ENCODE measurements around the gene ATG3. TPM values are rescaled to one million over a fixed set of nuclear protein-coding genes. Genes with fewer than 3 reads are reported as not detected.
"Not testable (repeated sequence)": the region's sequence is repeated elsewhere in the genome, so short reads cannot be mapped to it uniquely, and the experiment has no call there.

ATG3 gene
- total and polyA plus RNA-seq, 4 donors: 44.9 to 82.8 (median 50.4) TPM

DNA sequence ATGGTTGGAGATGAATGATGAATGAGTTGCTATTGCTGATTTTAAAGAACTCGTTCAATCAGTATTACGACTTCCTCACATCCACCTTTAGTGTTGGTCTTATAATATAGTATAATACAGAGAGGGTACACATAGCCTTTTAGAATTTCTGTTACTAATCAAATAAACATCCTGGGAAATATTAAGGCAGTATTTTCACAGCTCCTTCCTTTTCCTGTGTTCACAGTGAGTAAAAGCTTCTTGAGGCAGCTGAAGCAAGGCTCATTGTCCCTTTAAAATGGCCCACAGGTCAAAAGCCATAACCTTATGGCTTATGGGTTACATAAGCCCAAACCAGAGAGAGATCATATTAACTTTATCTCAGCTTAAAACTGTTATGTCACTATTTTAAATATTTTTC lies 61.1 kb downstream of the ATG3 start:
- H3K36me3 ChIP-seq (ENCODE audit: control insufficient read depth in 1 of 2, insufficient read depth in 2 of 2, low read length in 1 of 2): no peaks in the 10 kb centered on the region
- H3K9me3 ChIP-seq (ENCODE audit: control insufficient read depth, low read length): no peaks in the 10 kb centered on the region
- H3K27ac ChIP-seq (ENCODE audit: low read depth in 1 of 2, low read length in 2 of 2): no peak overlapping the region
- DNase-seq: no peak
- no peaks in the 10 kb centered on the region for H3K27me3 ChIP-seq (ENCODE audit: control insufficient read depth in 1 of 2, insufficient read depth in 2 of 2, low read length in 1 of 2)
- intact Hi-C loops (cut with DNase I): no loop called here
- H3K4me3 ChIP-seq (ENCODE audit: low read length in 2 of 2): no peak overlapping the region
- WGBS, 2 donors: 92 to 94% methylated on average over 2 of the region's 2 CpGs
- ATAC-seq (ENCODE audit: low FRiP score): no peak
- H3K4me1 ChIP-seq (ENCODE audit: control insufficient read depth in 1 of 2, insufficient read depth in 2 of 2, low read length in 2 of 2): no peaks in the 10 kb centered on the region

DNA sequence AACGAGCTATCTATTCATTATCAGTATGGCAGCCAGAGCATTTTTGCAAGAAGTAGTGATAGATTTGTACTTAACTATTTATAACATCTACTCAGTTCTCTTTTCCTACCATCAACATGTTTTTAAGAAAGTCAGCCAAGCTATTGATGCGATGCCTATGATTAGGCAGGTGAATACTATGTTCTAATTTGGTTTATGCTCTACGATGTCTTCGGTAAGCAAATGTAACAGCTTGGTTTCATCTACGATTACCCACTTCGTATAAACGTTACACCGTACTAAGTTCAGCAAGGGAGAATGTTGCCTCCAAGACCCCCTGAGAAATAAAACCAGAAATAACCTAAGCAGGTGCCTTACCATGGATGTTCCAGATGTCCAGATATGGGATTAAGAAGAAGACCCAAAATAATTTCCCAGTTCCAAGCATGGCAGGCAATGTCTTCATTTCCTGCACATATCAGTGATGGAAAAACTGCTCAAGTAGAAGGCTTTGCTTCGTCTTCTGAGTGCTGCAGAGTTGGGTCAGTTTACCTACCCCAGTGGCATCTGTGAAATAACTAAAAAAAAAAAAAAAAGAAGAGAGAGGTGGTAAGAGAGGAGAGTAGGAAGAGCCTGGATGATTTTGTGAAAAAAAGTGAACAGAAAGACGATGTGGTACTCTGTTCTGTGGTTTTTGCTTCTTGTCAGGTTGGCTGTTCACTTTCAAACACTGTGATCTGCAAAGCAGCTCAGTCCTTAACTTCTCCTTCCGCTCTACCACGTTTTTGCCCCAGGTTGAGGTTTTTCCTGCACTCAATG lies 62.6 kb downstream of the ATG3 start, which contains the start of gene BTLA:
Gene BTLA (minus strand): TSS at position 559 of the 798 bp plus-strand sequence. CDS start 114 bp downstream, at position 445.
- H3K27me3 ChIP-seq (ENCODE audit: control insufficient read depth in 1 of 2, insufficient read depth in 2 of 2, low read length in 1 of 2): no peaks in the 10 kb centered on the region
- no peak for ATAC-seq (ENCODE audit: low FRiP score)
- H3K27ac ChIP-seq (ENCODE audit: low read depth in 1 of 2, low read length in 2 of 2): no peak within 1 kb of the TSS
- H3K4me1 ChIP-seq (ENCODE audit: control insufficient read depth in 1 of 2, insufficient read depth in 2 of 2, low read length in 2 of 2): no peaks in the 10 kb centered on the region
- H3K36me3 ChIP-seq (ENCODE audit: control insufficient read depth in 1 of 2, insufficient read depth in 2 of 2, low read length in 1 of 2): no peaks in the 10 kb centered on the region
- WGBS, 2 donors: 92 to 93% methylated on average over 12 of the region's 12 CpGs
- no peak within 1 kb of the TSS for H3K4me3 ChIP-seq (ENCODE audit: low read length in 2 of 2)
- H3K9me3 ChIP-seq (ENCODE audit: control insufficient read depth, low read length): no peaks in the 10 kb centered on the region
- no peak for DNase-seq
- intact Hi-C loops (cut with DNase I): no loop called here

DNA sequence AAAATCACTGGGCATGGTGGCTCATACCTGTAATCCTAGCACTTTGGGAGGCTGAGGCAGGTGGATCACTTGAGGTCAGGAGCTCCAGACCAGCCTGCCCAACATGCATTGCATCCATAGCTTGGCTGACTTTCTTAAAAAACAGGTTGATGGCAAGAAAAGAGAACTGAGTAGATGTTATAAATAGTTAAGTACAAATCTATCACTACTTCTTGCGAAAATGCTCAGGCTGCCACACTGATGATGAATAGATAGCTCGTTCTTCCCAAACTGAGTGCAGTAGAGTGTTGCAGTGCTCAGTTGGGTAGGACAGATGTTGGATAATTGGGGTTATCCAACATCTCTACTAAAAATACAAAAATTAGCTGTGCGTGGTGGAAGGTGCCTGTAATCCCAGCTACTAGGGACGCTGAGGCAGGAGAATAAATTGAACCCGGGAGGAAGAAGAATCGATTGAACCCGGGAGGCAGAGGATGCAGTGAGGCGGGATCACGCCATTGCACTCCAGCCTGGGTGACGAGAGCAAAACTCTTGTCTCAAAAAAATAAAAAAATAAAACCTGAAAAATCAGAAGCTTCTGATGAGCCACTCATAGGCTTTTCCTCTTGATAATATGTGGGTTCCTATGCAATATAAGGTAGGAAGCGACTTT lies 63.7 kb downstream of the ATG3 start:
- no peaks in the 10 kb centered on the region for H3K36me3 ChIP-seq (ENCODE audit: control insufficient read depth in 1 of 2, insufficient read depth in 2 of 2, low read length in 1 of 2)
- intact Hi-C loops (cut with DNase I): no loop called here
- DNase-seq (no peak), ATAC-seq (ENCODE audit: low FRiP score) (no peak)
- H3K4me3 ChIP-seq (ENCODE audit: low read length in 2 of 2): no peak overlapping the region
- H3K27me3 ChIP-seq (ENCODE audit: control insufficient read depth in 1 of 2, insufficient read depth in 2 of 2, low read length in 1 of 2): no peaks in the 10 kb centered on the region
- H3K27ac ChIP-seq (ENCODE audit: low read depth in 1 of 2, low read length in 2 of 2): no peak overlapping the region
- H3K4me1 ChIP-seq (ENCODE audit: control insufficient read depth in 1 of 2, insufficient read depth in 2 of 2, low read length in 2 of 2): no peaks in the 10 kb centered on the region
- H3K9me3 ChIP-seq (ENCODE audit: control insufficient read depth, low read length): no peaks in the 10 kb centered on the region
- WGBS, 2 donors: 94 to 95% methylated on average over 11 of the region's 11 CpGs

DNA sequence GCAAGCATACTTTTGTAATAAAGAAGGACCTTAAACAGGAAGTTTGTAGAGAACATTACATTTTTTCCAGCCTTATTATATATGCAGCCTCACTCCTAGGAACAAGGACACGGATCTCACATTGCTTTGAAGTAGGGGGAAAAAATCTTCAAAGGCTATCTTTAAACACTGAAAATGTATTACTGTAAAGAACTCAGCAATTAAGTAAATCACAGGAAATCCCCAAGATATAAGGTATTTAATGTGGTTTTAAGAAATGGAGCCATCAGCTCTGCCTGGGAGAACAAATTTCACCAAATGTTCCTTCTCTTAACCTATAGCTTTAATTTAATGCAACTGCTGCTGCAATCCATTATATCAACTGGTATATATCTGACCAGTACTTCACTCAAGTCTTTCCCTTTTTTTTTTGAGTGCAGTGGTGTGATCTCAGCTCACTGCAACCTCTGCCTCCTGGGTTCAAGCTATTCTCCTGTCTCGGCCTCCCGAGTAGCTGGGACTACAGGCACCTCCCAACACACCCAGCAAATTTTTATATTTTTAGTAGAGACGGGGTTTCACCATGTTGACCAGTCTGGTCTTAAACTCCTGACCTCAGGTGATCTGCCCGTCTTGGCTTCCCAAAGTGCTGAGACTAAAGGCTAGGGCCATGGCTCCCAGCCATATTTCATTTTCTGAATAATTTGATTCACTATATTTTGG lies 65.2 kb downstream of the ATG3 start:
- intact Hi-C loops (cut with DNase I): no loop called here
- DNase-seq (no peak), ATAC-seq (ENCODE audit: low FRiP score) (no peak)
- Histone ChIP-seq H3K9me3 (ENCODE audit: control insufficient read depth, low read length) (no peaks in the 10 kb centered on the region), H3K36me3 (ENCODE audit: control insufficient read depth in 1 of 2, insufficient read depth in 2 of 2, low read length in 1 of 2) (no peaks in the 10 kb centered on the region), H3K27ac (ENCODE audit: low read depth in 1 of 2, low read length in 2 of 2) (no peak overlapping the region), H3K27me3 (ENCODE audit: control insufficient read depth in 1 of 2, insufficient read depth in 2 of 2, low read length in 1 of 2) (no peaks in the 10 kb centered on the region), H3K4me1 (ENCODE audit: control insufficient read depth in 1 of 2, insufficient read depth in 2 of 2, low read length in 2 of 2) (no peaks in the 10 kb centered on the region), H3K4me3 (ENCODE audit: low read length in 2 of 2) (no peak overlapping the region)
- 94 to 96% methylated on average over 5 of the region's 5 CpGs for WGBS, 2 donors

DNA sequence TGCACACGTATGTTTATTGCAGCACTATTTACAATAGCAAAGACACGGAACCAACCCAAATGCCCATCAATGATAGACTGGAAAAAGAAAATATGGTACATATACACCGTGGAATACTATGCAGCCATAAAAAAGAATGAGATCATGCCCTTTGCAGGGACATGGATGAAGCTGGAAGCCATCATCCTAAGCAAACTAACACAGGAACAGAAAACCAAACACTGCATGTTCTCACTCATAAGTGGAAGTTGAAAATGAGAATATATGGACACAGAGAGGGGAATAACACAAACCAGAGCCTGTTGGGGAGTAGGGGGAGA lies 67.4 kb downstream of the ATG3 start:
- H3K9me3 ChIP-seq (ENCODE audit: control insufficient read depth, low read length); H3K4me1 ChIP-seq (ENCODE audit: control insufficient read depth in 1 of 2, insufficient read depth in 2 of 2, low read length in 2 of 2); H3K36me3 ChIP-seq (ENCODE audit: control insufficient read depth in 1 of 2, insufficient read depth in 2 of 2, low read length in 1 of 2); H3K4me3 ChIP-seq (ENCODE audit: low read length in 2 of 2); H3K27me3 ChIP-seq (ENCODE audit: control insufficient read depth in 1 of 2, insufficient read depth in 2 of 2, low read length in 1 of 2); ATAC-seq (ENCODE audit: low FRiP score); H3K27ac ChIP-seq (ENCODE audit: low read depth in 1 of 2, low read length in 2 of 2); intact Hi-C loops (cut with DNase I); DNase-seq: not testable (repeated sequence)
- WGBS, 2 donors: 90 to 95% methylated on average over 3 of the region's 3 CpGs

DNA sequence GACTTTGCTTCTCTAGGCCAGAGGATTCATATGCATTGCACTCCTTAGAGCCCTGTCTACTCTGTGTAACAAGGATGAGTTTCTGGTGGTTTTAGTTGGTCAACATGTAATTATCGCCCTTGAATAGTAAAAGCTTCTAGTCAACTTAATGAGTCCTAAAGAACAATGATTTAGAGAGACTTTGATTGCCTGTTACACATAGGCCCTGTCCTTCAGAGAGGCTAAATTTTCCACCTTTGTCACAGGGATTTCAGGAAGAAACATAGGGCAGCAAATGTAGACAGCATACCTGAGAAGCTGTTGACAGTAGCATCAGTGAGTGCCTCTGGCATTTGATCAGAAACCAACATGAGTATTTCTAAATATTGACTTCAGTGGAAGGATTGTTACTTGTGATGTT lies 69.6 kb downstream of the ATG3 start:
- Histone ChIP-seq H3K27ac (ENCODE audit: low read depth in 1 of 2, low read length in 2 of 2) (no peak overlapping the region), H3K9me3 (ENCODE audit: control insufficient read depth, low read length) (no peaks in the 10 kb centered on the region), H3K4me1 (ENCODE audit: control insufficient read depth in 1 of 2, insufficient read depth in 2 of 2, low read length in 2 of 2) (no peaks in the 10 kb centered on the region), H3K36me3 (ENCODE audit: control insufficient read depth in 1 of 2, insufficient read depth in 2 of 2, low read length in 1 of 2) (no peaks in the 10 kb centered on the region), H3K27me3 (ENCODE audit: control insufficient read depth in 1 of 2, insufficient read depth in 2 of 2, low read length in 1 of 2) (no peaks in the 10 kb centered on the region), H3K4me3 (ENCODE audit: low read length in 2 of 2) (no peak overlapping the region)
- ATAC-seq (ENCODE audit: low FRiP score) (no peak), DNase-seq (no peak)
- WGBS, 2 donors: 94 to 98% methylated on average over 1 of the region's 1 CpG
- intact Hi-C loops (cut with DNase I): no loop called here

DNA sequence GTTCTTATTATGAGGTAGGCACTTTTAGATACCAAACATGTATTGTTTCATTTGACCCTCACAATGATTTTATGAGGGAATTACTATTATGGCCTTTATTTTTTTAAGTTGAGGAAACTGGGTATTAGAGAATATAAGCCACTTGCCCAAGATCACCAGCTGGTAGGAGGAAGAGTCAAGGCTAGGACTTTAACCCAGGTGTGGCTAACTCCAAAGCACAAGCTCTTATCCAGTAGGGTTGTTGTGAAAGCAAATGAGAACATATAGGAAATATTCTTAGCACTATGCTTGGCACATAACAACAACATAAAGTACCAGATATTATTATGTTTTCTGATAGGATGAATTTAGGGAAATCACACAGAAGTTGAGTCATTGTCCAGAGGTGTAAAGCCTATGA lies 70.4 kb downstream of the ATG3 start:
- Histone ChIP-seq H3K4me3 (ENCODE audit: low read length in 2 of 2) (no peak overlapping the region), H3K4me1 (ENCODE audit: control insufficient read depth in 1 of 2, insufficient read depth in 2 of 2, low read length in 2 of 2) (no peaks in the 10 kb centered on the region), H3K27me3 (ENCODE audit: control insufficient read depth in 1 of 2, insufficient read depth in 2 of 2, low read length in 1 of 2) (no peaks in the 10 kb centered on the region), H3K9me3 (ENCODE audit: control insufficient read depth, low read length) (no peaks in the 10 kb centered on the region), H3K27ac (ENCODE audit: low read depth in 1 of 2, low read length in 2 of 2) (no peak overlapping the region), H3K36me3 (ENCODE audit: control insufficient read depth in 1 of 2, insufficient read depth in 2 of 2, low read length in 1 of 2) (no peaks in the 10 kb centered on the region)
- no peak for ATAC-seq (ENCODE audit: low FRiP score)
- no peak for DNase-seq
- intact Hi-C loops (cut with DNase I): no loop called here

DNA sequence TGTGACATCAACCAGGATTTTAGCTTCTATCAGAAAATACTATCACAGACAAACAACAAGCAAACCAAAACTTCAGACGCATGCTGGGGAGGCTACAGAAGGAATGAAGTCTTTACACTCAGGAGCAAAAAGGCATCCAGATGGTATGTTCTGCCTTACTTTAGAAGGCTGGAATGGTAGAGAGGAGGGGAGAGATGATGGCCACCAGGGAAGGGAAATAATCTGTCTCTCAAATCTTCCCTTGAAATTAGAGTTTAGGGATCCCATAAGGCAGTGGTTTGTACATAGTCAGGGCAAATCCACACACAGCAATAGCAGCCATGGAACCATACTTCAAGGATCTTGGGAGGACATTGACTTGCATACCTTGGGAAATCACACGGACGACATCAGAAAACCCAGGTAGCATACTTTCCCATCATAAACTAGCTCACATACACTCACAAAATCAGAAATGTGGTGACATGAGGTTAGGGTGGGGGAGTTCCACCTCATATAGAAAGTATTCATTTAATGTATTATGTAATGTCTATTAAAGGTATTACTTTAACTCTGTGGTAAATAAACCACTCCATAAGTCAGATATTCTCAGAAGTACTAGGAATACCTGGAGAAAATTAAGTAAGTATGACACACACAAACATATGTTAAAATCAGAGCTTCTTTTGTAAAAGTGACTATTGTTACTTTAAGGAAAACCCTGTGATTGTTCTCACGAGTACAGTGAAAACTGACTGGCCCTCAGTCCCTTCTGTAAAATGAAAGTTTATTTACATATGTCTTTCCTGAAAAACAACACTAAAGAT lies 71.9 kb downstream of the ATG3 start:
- no peak for DNase-seq
- H3K4me1 ChIP-seq (ENCODE audit: control insufficient read depth in 1 of 2, insufficient read depth in 2 of 2, low read length in 2 of 2): no peaks in the 10 kb centered on the region
- intact Hi-C loops (cut with DNase I): no loop called here
- ATAC-seq (ENCODE audit: low FRiP score): no peak
- no peak overlapping the region for H3K27ac ChIP-seq (ENCODE audit: low read depth in 1 of 2, low read length in 2 of 2)
- H3K4me3 ChIP-seq (ENCODE audit: low read length in 2 of 2): no peak overlapping the region
- H3K36me3 ChIP-seq (ENCODE audit: control insufficient read depth in 1 of 2, insufficient read depth in 2 of 2, low read length in 1 of 2): no peaks in the 10 kb centered on the region
- H3K27me3 ChIP-seq (ENCODE audit: control insufficient read depth in 1 of 2, insufficient read depth in 2 of 2, low read length in 1 of 2): no peaks in the 10 kb centered on the region
- 89% methylated on average over 4 of the region's 4 CpGs for WGBS, 2 donors
- H3K9me3 ChIP-seq (ENCODE audit: control insufficient read depth, low read length): no peaks in the 10 kb centered on the region

Measured in aorta (tissue), 5 donors.